GM19099 (cell line): Measurements from ENCODE around the gene PDGFRA.

Experiments used
- POLR2A ChIP-seq: IDR thresholded peaks from 3 replicates; pipeline ENCODE4 v1.6.1; 2011; ENCODE audit warnings: low read depth; ENCODE audit not compliant: insufficient read length; ENCODE audit errors: extremely low read depth

Gene PDGFRA

DNA sequence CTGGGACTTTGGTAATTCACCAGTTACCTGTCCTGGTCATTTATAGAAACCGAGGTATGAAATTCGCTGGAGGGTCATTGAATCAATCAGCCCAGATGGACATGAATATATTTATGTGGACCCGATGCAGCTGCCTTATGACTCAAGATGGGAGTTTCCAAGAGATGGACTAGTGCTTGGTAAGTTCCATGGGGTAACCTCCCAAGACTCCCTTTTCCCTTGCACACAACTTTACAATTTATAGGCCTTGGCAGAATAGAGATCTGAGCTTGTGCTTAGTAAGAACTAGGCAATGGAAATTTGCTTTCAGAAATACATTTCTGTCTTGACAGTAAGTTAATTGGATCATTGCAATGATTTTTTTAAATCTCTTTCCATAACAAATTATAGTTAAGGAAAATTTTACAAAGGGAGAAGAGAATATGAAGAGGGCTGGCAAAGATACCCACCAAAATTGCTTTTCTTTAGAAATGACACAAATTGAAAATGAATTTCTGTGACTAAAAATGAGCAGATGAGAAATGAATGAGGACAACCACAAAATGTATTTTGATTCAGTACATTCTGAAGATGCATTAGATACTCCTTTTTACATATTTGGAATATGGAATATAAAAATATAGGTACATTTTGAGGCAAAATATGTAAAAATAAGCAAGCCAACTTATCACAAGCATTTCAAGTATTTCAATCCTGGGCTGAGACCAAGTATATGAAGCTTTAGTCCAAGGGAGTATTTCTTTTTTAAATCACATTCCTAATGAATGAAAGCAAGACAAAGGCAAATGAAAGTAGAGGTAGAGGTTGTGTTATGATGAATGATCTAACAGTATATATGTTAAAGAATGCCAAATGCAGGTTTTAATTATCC is 45.9 kb downstream of the PDGFRA start:
- no peak for TF ChIP-seq POLR2A

DNA sequence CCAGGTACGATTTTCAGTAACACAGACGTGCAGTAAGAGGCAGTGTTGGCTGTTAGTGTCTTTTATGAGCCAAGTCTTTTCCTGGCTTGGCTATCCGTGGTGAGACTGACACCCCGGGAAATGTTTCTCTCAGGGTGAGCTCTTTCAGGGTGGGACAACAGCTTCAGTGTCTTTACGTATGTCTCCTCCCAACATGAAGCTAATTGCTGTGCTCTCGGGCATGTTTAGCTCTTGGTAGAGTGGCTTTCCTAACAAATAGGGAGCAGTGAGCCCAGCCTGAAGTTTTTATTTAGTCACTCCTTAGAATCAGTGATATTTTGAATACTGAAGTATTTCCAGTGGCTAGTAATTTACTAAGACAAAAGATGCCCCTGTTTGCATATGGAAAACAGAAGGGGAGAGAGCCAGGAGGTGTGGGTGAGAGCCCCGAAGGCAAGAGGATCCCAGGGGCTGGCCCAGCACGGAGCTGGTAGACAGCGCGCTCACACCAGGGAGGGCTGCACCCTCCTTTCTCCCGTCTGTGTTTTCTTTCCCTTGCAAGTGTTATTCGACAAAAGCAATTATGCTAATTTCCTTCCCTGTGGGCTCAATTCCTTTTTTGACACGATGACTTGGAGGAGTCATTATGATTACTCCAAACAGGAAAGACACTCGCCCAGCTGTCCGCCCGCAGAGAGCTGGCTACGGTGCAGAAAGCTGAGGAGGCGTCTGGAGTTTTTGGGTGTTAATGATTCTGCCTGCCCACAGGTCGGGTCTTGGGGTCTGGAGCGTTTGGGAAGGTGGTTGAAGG is 47.7 kb downstream of the PDGFRA start:
- TF ChIP-seq POLR2A: no peak

DNA sequence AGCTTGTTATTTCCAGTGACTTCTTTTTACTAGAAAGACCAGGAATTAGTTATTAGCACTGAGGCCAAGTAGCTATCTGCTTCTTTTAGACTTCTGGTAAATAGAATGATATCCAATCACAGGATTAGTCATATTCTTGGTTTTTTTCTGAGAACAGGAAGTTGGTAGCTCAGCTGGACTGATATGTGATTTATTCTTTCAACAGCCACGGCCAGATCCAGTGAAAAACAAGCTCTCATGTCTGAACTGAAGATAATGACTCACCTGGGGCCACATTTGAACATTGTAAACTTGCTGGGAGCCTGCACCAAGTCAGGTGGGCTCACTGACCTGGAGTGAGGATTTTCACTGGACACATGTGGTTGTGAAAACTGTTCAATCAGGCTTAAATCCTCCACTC is 48.6 kb downstream of the PDGFRA start:
- no peak for TF ChIP-seq POLR2A

DNA sequence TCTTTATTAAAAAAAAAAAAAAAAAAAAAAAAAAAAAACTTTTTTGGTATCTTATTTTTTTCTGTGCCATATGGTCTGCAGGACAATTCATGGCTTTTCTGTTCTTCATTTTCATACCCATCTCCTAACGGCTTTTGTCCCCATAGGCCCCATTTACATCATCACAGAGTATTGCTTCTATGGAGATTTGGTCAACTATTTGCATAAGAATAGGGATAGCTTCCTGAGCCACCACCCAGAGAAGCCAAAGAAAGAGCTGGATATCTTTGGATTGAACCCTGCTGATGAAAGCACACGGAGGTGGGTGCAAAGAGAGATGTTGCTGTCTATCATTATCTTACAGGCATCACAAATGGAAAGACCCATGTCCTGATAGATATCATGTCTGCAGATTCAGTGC is 49.1 kb downstream of the PDGFRA start:
- no peak for TF ChIP-seq POLR2A

DNA sequence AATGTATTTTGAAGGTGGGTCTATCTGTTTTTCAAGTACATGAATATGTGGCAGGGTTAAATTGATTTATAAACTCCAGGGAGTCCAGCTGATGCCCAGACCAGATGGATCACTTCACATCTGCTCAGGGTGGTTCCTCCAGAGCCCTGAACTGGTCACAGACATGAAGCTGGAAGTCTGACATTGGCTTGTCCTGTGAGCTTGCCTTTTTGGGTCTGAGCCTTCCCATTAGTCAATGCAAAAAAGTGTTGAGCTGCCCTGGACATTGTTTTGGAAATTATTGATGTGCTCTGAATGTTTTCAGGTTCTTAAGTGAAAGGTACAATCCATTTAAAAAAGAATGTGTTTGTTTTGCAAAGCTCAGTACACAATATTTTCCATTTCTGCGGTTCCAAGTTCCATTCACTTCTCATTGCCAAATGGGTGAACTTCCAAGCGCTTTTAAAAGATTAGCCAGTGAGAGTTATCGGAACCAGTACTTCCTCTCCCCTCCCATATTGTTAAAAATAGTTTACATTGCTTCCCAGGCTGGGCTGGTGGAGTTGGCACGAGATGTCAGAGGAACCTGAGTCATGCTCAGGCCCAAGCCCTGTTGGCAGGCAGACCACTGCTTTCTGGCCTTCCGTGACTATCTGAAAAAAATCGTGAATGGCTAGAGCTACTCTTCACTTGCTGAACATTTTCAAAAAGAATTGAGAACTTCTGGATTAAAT is 52.1 kb downstream of the PDGFRA start:
- TF ChIP-seq POLR2A: no peak

DNA sequence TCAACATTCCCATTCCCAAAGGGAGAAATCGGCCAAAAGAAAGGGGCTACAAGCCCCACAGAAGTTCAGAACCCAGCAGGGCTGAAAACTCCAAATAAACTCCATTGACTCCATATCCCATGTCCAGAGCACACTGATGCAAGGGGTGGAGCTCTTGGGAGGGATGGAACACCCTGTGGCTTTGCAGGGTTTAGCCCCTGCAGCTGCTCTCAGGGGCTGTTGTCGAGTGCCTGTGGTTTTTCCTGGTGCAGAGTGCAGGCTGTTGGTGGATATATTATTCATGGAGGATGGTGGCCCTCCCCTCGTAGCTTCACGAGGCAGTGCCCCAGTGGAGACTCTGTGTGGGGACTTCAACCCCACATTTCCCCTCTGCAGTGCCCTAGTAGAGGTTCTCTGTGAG is 53.7 kb downstream of the PDGFRA start:
- TF ChIP-seq POLR2A: no peak

DNA sequence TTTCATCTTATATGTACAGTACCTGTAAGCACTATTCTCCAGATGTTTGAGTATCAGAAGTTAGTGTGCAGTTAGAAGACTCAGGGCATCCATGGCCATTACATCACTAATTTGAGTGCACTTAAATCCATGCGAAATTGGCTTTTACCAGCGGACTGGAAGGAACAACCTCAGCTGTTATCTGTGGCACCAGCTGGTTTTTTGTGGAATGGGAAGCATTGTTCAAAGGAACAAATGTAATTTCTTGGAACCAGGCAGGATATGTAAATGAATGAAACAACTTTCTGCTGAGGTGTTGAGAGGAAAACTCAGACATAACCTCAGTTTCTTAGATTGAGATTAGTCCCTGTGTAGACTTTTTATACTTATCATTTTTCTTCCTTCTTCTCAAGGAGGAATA is 60.2 kb downstream of the PDGFRA start:
- no peak for TF ChIP-seq POLR2A

DNA sequence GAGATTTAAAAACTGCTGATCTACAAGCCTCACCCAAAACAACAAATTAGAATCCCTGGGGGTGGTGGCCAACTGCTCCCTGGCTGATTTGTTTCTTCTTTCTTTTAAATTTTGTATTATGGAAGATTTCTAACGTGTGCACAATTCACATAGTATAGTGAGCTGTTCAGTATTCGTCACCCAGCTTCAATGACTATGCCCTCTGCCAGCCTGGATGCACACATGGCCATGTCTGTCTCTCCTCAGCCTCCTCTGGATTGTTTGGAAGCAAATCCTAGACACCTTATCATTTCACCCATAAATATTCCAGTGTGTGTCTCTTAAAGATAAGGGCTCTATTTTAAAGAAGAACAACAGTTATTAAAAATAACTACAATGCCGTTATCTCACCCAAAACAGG is 61.9 kb downstream of the PDGFRA start:
- TF ChIP-seq POLR2A: no peak

DNA sequence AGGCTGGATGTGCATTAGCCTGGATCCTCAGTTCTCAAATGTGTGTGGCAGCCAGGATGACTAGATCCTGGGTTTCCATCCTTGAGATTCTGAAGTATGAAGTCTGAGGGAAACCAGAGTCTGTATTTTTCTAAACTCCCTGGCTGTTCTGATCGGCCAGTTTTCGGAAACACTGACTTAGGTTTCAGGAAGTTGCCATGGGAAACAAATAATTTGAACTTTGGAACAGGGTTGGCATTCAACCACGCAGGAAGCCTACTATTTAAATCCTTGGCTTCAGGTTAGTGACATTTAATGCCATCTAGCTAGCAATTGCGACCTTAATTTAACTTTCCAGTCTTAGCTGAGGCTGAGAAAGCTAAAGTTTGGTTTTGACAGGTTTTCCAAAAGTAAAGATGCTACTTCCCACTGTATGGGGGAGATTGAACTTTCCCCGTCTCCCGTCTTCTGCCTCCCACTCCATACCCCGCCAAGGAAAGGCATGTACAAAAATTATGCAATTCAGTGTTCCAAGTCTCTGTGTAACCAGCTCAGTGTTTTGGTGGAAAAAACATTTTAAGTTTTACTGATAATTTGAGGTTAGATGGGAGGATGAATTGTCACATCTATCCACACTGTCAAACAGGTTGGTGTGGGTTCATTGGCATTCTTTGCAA is 67.6 kb downstream of the PDGFRA start:
- no peak for TF ChIP-seq POLR2A

DNA sequence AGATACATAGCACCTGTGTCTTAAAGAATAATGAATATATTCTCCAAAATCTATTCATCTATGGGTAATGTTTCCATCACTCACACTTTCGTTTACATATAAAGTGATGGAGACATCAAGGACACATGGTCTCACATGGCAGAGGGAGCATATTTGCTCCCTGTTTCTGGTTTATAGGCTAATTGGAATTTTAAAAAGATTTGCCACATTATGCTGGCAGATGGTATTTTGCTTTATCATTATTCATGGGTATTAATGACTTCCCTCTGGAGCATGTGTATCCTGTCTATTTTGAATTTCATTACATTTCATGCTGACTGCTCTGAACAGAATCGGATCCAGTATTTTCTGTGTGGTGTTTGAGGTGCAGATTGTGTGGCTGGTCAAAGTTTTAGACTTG is 79.0 kb downstream of the PDGFRA start:
- no peak for TF ChIP-seq POLR2A

DNA sequence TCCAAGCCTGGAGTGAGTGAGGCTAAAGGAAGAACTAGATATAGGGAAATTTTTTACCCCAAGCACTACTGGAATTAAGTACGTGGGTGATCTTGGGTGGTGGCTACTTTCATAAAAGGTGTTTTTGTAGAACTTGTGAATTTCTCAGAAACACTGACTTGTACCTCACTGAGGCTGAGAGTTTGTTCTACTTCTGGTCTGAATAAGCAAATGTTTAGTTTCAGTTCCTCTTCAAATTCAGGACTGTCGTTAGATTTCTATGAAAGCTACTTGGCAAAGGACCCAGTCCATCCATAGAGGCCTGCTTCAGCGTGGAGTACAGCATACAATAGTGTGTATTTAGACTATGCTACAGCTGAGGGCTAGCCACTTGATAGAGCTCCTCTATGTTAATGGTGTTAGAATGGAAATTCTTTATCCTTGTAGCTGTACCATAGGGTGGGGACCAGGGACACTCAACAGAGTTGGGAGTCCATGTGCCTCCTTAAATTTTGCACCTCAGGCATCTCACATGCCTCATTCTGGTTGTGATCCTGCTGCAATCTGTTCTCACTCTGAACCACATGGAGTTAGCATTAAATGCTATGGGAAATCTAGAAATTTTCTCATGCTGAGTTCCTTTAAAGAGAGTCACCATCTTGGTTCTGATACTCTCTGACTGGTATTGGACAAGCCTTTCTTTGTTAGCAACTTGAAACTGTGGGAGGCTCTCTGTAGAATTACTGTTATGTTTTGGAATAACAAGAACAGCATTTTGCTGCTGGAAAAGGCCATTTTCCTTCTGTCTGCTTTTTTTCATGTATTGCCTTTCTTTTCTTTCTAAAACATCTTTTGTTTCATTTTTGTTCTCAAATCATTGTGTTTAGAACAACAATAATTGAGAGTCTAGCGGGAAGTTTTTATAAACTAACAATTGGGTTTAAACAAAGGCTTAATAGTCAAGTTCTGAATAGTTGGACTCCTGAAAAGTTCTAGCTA is 86.8 kb downstream of the PDGFRA start:
- no peak for TF ChIP-seq POLR2A

DNA sequence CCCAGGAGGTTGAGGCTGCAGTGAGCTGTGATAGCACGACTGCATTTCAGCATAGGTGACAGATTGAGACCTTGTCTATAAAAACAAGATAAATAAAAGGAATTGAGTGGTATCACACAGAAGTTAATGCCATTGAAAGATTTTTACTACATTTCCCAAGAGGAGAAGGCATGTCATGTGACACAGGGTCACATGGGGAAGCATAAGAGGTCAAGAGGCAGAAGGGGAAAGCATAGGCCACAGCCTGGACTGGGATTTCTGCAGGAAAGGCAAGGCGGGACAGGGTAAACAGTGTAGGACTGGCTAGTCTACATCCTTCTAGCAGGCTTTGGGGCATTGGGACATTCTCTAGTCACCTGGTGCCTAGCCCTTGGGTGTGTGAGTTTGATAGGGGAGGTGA is 88.6 kb downstream of the PDGFRA start:
- no peak for TF ChIP-seq POLR2A

DNA sequence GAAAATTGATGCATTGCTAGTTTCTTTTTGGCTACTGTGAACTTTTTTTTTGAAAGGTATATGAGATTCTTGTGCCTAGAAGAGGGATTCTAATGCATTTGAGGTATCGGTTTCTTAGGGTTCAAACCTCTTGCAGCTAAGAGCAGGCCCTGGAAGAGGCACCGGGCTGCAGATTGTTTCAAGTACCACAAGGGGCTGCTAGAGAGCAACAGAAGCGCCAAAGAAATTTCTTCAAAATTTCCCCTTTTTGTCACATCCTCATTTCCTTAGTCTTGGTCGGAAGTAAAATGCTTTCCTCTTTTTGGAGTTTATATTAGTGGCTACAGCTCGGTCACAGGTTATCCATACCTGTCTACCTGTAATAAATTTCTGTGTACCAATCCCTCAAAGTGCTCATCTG is 89.8 kb downstream of the PDGFRA start:
- TF ChIP-seq POLR2A: no peak
